GM13977 (cell line): ENCODE results near the gene NCBP3.

Experiments
- DNase-seq: peaks from one replicate; pipeline ENCODE4 v3.0.0; 2012; ENCODE audit warnings: low spot score
- CTCF ChIP-seq: IDR thresholded peaks from 2 replicates; pipeline ENCODE4 v1.5.1; 2012; ENCODE audit warnings: mild to moderate bottlenecking, control low read depth; ENCODE audit not compliant: insufficient read depth; ENCODE audit errors: extremely low read depth, missing control alignments
- in situ Hi-C: fragments of 300-500 bp; cut with MboI; formaldehyde crosslinking; loops from one replicate; pipeline ENCODE4 v1.12.0; 2022; ENCODE audit warnings: low sequenced_read_pairs, low pct_unique_long_range_greater_than_20kb, mixed read lengths, inconsistent platforms; ENCODE audit not compliant: unreplicated experiment

Gene NCBP3

GRCh38 chr17:3826191-3826590 lies 19.9 kb downstream of the NCBP3 start:
- in situ Hi-C loops = loop anchor here (10.0 kb wide), 1 partner anchor 151 kb away; no protein-coding TSS in a partner anchor
- no peak for TF ChIP-seq CTCF
- no peak for DNase-seq

- in situ Hi-C loops = loop anchor here (5.0 to 10.0 kb wide), 2 partner anchors 84 to 146 kb away; no protein-coding TSS in a partner anchor
- DNase-seq = no peak
- no peak for TF ChIP-seq CTCF
These were observed 24.9 kb downstream of the NCBP3 start for GRCh38 chr17:3821101-3821500.

GRCh38 chr17:3818786-3819185 lies 27.3 kb downstream of the NCBP3 start:
- TF ChIP-seq CTCF = no peak
- DNase-seq = no peak
- in situ Hi-C loops = no loop called here

- no peak for TF ChIP-seq CTCF
- in situ Hi-C loops = no loop called here
- no peak for DNase-seq
These were observed 28.0 kb downstream of the NCBP3 start for GRCh38 chr17:3817851-3818605.

GRCh38 chr17:3815925-3816324 lies 30.1 kb downstream of the NCBP3 start:
- no peak for DNase-seq
- in situ Hi-C loops = no loop called here
- no peak for TF ChIP-seq CTCF

- in situ Hi-C loops = no loop called here
- DNase-seq = no peak
These were observed 30.9 kb downstream of the NCBP3 start for GRCh38 chr17:3815122-3815521.

More at GRCh38 chr17:3815122-3815521, 30.9 kb downstream of the NCBP3 start:
- no peak for TF ChIP-seq CTCF
